ENCODE data around the gene CLEC11A.

DNA sequence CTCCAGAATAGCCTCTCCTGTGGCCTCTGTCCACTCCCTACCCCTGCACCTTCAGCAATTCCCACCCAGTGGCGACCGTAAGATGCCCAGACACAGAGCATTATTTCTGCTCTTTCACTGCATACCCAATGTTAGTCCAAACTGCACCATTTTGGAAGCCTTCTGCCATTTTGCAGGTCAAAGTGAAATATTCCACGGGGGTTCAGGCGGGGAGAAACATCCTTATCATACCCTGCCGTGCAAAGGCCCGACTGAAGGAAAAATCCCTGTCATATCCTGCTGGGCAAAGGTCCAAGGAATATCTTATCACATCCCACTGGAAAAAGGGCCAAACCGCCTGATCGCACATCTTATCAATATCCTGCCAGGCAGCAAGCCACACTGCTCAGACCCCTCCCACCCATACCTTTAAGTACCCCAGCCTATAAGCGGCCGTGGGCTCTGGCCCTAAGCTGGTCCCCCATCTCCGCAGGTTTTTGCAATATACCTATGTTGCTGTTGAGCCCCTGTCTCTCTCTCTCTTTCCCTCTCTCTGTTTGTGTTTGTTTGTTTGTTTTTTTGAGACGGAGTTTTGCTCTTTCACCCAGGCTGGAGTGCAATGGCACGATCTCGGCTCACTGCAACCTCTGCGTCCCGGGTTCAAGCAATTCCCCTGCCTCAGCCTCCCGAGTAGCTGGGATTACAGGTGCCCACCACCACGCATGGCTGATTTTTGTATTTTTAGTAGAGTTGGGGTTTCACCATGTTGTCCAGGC lies 18.2 kb downstream of the CLEC11A start:
- TF ChIP-seq CTCF (IDR thresholded peaks at IDR 0.05) (no peak), POLR2A (IDR thresholded peaks at IDR 0.05) (no peak)
